ENCODE data around the gene SNX8. TPM values are rescaled to one million over a fixed set of nuclear protein-coding genes. Genes with fewer than 3 reads are reported as not detected.

Gene SNX8
- total RNA-seq, 1 donor from 2014 or later = 41.5 TPM

DNA sequence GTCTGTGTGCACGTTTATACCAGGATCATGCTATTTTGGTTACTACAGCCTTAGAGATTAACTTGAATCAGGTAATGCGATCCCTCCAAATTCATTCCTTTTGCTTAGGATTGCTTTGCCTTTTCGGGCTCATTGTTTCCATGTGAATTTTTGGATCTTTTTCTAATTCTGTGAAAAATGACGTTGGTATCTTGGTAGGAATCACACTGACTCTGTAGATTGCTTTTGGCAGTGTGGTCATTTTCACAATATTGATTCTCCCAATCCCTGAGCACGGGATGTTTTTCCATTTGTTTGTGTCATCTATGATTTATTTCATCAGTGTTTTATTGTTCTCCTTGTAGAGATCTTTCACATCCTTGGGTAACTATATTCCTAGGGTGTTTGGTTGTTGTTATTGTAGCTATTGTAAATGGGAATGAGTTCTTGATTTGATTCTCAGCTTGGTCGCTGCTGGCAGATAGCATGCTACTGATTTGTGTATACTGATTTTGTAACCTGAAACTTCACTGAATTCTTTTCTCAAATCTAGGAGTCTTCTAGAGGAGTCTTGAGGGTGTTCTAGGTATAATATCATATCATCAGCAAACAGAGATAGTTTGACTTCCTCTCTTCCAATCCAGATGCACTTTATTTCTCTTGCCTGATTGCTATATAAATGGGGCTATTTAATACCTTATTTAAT lies 18.2 kb downstream of the SNX8 start:
- TF ChIP-seq, protein P1, sequence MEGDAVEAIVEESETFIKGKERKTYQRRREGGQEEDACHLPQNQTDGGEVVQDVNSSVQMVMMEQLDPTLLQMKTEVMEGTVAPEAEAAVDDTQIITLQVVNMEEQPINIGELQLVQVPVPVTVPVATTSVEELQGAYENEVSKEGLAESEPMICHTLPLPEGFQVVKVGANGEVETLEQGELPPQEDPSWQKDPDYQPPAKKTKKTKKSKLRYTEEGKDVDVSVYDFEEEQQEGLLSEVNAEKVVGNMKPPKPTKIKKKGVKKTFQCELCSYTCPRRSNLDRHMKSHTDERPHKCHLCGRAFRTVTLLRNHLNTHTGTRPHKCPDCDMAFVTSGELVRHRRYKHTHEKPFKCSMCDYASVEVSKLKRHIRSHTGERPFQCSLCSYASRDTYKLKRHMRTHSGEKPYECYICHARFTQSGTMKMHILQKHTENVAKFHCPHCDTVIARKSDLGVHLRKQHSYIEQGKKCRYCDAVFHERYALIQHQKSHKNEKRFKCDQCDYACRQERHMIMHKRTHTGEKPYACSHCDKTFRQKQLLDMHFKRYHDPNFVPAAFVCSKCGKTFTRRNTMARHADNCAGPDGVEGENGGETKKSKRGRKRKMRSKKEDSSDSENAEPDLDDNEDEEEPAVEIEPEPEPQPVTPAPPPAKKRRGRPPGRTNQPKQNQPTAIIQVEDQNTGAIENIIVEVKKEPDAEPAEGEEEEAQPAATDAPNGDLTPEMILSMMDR (IDR thresholded peaks at IDR 0.05) = no peak
- H3K4me3 Mint-ChIP-seq (ENCODE audit: unreplicated experiment) = no peak overlapping the region
- H3K9me3 Mint-ChIP-seq (ENCODE audit: unreplicated experiment) = no peaks in the 10 kb centered on the region
- no peak overlapping the region for H3K27ac Mint-ChIP-seq (ENCODE audit: unreplicated experiment)
- no peak for DNase-seq (ENCODE audit: extremely low spot score, unreplicated experiment)
- H3K36me3 Mint-ChIP-seq (ENCODE audit: unreplicated experiment) = no peaks in the 10 kb centered on the region
- peaks cover 36% of the 10 kb centered on the region for H3K4me1 Mint-ChIP-seq (ENCODE audit: unreplicated experiment)
- no peaks in the 10 kb centered on the region for H3K27me3 Mint-ChIP-seq (ENCODE audit: unreplicated experiment)

GRCh38 chr7:2290877-2291276 lies 23.4 kb downstream of the SNX8 start:
- H3K4me1 Mint-ChIP-seq (ENCODE audit: unreplicated experiment) = peaks cover 4% of the 10 kb centered on the region
- no peak overlapping the region for H3K4me3 Mint-ChIP-seq (ENCODE audit: unreplicated experiment)
- no peaks in the 10 kb centered on the region for H3K9me3 Mint-ChIP-seq (ENCODE audit: unreplicated experiment)
- H3K36me3 Mint-ChIP-seq (ENCODE audit: unreplicated experiment) = peaks cover 3% of the 10 kb centered on the region
- TF ChIP-seq, protein P1 (IDR thresholded peaks at IDR 0.05) = no peak
- no peaks in the 10 kb centered on the region for H3K27me3 Mint-ChIP-seq (ENCODE audit: unreplicated experiment)
- H3K27ac Mint-ChIP-seq (ENCODE audit: unreplicated experiment) = no peak overlapping the region
- no peak for DNase-seq (ENCODE audit: extremely low spot score, unreplicated experiment)

DNA sequence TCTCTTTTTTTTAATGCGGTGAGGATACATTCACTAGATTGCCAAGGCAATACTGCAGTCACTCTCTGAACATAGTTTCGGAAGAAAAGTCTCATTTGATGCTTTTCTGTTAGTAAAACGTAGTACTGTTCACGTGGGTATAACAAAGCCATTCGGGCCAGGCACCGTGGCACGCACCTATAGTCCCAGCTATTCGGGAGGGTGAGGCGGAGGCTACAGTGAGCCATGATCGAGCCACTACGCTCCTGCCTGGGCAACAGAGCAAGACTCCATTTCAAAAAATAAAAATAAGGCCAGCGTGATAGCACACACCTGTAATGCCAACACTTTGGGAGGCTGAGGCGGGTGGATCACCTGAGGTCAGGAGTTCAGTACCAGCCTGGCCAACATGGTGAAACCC lies 24.6 kb downstream of the SNX8 start:
- H3K9me3 Mint-ChIP-seq (ENCODE audit: unreplicated experiment) = no peaks in the 10 kb centered on the region
- DNase-seq (ENCODE audit: extremely low spot score, unreplicated experiment) = no peak
- H3K4me3 Mint-ChIP-seq (ENCODE audit: unreplicated experiment) = no peak overlapping the region
- TF ChIP-seq, protein P1 (IDR thresholded peaks at IDR 0.05) = no peak
- no peaks in the 10 kb centered on the region for H3K27me3 Mint-ChIP-seq (ENCODE audit: unreplicated experiment)
- no peaks in the 10 kb centered on the region for H3K4me1 Mint-ChIP-seq (ENCODE audit: unreplicated experiment)
- H3K36me3 Mint-ChIP-seq (ENCODE audit: unreplicated experiment) = peaks cover 3% of the 10 kb centered on the region
- no peak overlapping the region for H3K27ac Mint-ChIP-seq (ENCODE audit: unreplicated experiment)

- TF ChIP-seq, protein P1 (IDR thresholded peaks at IDR 0.05) = no peak
- no peak for DNase-seq (ENCODE audit: extremely low spot score, unreplicated experiment)
- no peaks in the 10 kb centered on the region for H3K9me3 Mint-ChIP-seq (ENCODE audit: unreplicated experiment)
- H3K36me3 Mint-ChIP-seq (ENCODE audit: unreplicated experiment) = peaks cover 3% of the 10 kb centered on the region
- H3K27me3 Mint-ChIP-seq (ENCODE audit: unreplicated experiment) = no peaks in the 10 kb centered on the region
- H3K4me3 Mint-ChIP-seq (ENCODE audit: unreplicated experiment) = no peak overlapping the region
- no peaks in the 10 kb centered on the region for H3K4me1 Mint-ChIP-seq (ENCODE audit: unreplicated experiment)
- H3K27ac Mint-ChIP-seq (ENCODE audit: unreplicated experiment) = no peak overlapping the region
Measured at GRCh38 chr7:2289111-2289586, 25.1 kb downstream of the SNX8 start.

- H3K36me3 Mint-ChIP-seq (ENCODE audit: unreplicated experiment) = peaks cover 3% of the 10 kb centered on the region
- TF ChIP-seq, protein P1 (IDR thresholded peaks at IDR 0.05) = no peak
- H3K27ac Mint-ChIP-seq (ENCODE audit: unreplicated experiment) = no peak overlapping the region
- no peaks in the 10 kb centered on the region for H3K9me3 Mint-ChIP-seq (ENCODE audit: unreplicated experiment)
- no peaks in the 10 kb centered on the region for H3K4me1 Mint-ChIP-seq (ENCODE audit: unreplicated experiment)
- H3K27me3 Mint-ChIP-seq (ENCODE audit: unreplicated experiment) = no peaks in the 10 kb centered on the region
- H3K4me3 Mint-ChIP-seq (ENCODE audit: unreplicated experiment) = no peak overlapping the region
- no peak for DNase-seq (ENCODE audit: extremely low spot score, unreplicated experiment)
Measured at GRCh38 chr7:2288503-2288902, 25.7 kb downstream of the SNX8 start.
